ENCODE measurements around the gene ANKMY1.

DNA sequence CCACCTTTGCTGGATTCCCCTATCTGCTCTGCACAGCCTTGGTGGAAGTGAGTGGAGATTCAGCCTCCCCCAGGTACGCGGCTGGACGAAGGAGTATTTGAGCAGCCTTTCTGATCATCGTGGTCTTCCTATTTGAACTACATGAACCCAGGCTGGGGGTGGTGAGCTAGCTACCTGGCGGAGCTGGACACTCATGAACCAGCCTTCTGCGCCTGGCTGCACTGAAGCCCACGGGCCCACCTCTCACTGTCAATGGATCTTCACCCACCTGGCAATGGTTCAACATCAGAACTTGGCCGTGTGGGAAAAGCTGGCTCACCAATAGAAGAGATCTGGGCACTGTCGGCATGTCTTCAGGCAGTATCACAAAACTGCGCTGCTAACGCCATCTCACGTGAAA lies 35.4 kb downstream of the ANKMY1 start:
- TF ChIP-seq POLR2A (IDR thresholded peaks at IDR 0.05): no peak
- TF ChIP-seq, protein P1, sequence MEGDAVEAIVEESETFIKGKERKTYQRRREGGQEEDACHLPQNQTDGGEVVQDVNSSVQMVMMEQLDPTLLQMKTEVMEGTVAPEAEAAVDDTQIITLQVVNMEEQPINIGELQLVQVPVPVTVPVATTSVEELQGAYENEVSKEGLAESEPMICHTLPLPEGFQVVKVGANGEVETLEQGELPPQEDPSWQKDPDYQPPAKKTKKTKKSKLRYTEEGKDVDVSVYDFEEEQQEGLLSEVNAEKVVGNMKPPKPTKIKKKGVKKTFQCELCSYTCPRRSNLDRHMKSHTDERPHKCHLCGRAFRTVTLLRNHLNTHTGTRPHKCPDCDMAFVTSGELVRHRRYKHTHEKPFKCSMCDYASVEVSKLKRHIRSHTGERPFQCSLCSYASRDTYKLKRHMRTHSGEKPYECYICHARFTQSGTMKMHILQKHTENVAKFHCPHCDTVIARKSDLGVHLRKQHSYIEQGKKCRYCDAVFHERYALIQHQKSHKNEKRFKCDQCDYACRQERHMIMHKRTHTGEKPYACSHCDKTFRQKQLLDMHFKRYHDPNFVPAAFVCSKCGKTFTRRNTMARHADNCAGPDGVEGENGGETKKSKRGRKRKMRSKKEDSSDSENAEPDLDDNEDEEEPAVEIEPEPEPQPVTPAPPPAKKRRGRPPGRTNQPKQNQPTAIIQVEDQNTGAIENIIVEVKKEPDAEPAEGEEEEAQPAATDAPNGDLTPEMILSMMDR (IDR thresholded peaks at IDR 0.05): no peak

Measured in testis (tissue), 2 donors.